ENCODE data around the gene NELFA. TPM values are rescaled to one million over a fixed set of nuclear protein-coding genes. Genes with fewer than 3 reads are reported as not detected.

Gene NELFA
- total and polyA plus RNA-seq, 10 of the 15 experiments (the other 5 are each of a cell fraction or from before 2014, with no cell fraction given) = 0.39 to 38.6 (median 16.7) TPM

DNA sequence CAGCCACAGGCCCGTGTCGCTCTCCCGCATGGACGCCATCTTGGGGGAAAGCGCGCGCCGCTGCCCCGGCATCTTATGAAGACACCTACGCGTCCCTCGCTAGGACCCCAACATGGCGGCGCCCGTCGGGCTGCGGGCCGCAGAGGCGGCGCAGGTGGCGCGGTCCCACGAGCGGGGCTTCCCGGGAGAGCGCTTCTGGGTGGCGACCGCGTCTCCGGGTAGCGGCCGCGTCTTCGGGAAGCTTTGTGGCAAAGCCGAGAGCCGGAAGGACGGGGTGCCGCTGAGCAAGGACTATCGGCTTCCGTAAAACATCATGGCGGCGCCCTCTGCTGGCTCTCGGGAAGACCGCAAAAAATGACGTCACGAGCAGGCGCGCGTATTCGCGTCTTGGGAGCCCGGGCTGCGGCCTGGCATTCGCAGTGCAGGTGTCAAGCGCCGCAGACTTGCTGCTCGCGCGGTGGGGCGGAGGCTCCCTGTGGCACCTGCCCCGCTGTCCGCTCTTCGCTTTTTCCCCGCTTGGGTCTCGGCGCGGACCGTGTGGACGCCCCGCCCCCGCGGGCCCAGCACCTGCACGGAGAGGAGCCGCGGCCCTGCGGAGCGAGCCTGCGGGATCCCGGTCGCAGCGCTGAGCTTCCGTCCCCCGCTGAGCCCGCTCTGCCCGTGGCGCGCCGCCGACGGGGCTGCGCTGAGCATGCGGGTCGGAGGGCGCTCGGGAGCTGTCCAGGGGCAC lies at the start of gene NELFA (continued):
- peak; percentile 47; the same call in 1 of the 2 replicates for TF ChIP-seq CBX5 (IDR thresholded peaks at IDR 0.05; ENCODE audit: low read depth)
- peak; percentile 57 to 87; a peak in 3 of 4 replicates for TF ChIP-seq BHLHE40 (IDR thresholded peaks at IDR 0.05; ENCODE audit: borderline replicate concordance in 1 of 2, low read depth in 2 of 2, low read length in 1 of 2)
- peak; percentile 99 for TF ChIP-seq IKZF1 (conservative IDR thresholded peaks at IDR 0.05)
- TF ChIP-seq SREBF1 (IDR thresholded peaks at IDR 0.05; ENCODE audit: low read length) = 0 out of 2 replicates have a peak, but pooled peaks have one; percentile 22
- no peak for TF ChIP-seq GABPA (IDR thresholded peaks at IDR 0.05; ENCODE audit: low read depth)
- TF ChIP-seq ETV6 (conservative IDR thresholded peaks at IDR 0.05 in 1 of 2, IDR thresholded peaks at IDR 0.05 in 1 of 2; ENCODE audit: borderline replicate concordance in 1 of 2, low read depth in 1 of 2) = no peak
- no peak for TF ChIP-seq HDAC6 (IDR thresholded peaks at IDR 0.05; ENCODE audit: unreplicated experiment)
- TF ChIP-seq NBN (IDR thresholded peaks at IDR 0.05) = peak; percentile 99
- TF ChIP-seq, protein P1, sequence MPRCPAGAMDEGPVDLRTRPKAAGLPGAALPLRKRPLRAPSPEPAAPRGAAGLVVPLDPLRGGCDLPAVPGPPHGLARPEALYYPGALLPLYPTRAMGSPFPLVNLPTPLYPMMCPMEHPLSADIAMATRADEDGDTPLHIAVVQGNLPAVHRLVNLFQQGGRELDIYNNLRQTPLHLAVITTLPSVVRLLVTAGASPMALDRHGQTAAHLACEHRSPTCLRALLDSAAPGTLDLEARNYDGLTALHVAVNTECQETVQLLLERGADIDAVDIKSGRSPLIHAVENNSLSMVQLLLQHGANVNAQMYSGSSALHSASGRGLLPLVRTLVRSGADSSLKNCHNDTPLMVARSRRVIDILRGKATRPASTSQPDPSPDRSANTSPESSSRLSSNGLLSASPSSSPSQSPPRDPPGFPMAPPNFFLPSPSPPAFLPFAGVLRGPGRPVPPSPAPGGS (IDR thresholded peaks at IDR 0.05; ENCODE audit: borderline replicate concordance, insufficient read depth, low read depth, low read length, poor library complexity, severe bottlenecking) = no peak
- TF ChIP-seq MXI1 (IDR thresholded peaks at IDR 0.05; ENCODE audit: low read depth, low read length) = peak; percentile 42
- no peak for TF ChIP-seq NFXL1 (IDR thresholded peaks at IDR 0.05; ENCODE audit: borderline replicate concordance)
- no peak for TF ChIP-seq KLF5 (IDR thresholded peaks at IDR 0.05; ENCODE audit: partially characterized antibody)
- peak; percentile 79 for TF ChIP-seq SMARCA5 (IDR thresholded peaks at IDR 0.05)
- TF ChIP-seq ZNF24 (IDR thresholded peaks at IDR 0.05) = 0 out of 2 replicates have a peak, but pooled peaks have one; percentile 22
- TF ChIP-seq, protein P2, sequence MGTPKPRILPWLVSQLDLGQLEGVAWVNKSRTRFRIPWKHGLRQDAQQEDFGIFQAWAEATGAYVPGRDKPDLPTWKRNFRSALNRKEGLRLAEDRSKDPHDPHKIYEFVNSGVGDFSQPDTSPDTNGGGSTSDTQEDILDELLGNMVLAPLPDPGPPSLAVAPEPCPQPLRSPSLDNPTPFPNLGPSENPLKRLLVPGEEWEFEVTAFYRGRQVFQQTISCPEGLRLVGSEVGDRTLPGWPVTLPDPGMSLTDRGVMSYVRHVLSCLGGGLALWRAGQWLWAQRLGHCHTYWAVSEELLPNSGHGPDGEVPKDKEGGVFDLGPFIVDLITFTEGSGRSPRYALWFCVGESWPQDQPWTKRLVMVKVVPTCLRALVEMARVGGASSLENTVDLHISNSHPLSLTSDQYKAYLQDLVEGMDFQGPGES (IDR thresholded peaks at IDR 0.05) = no peak
- TF ChIP-seq SIN3A (IDR thresholded peaks at IDR 0.05; ENCODE audit: low read depth, low read length) = peak; percentile 63
- TF ChIP-seq NFIC (IDR thresholded peaks at IDR 0.05; ENCODE audit: low read depth, low read length) = no peak
- 0 out of 3 replicates have a peak, but pooled peaks have one; percentile 6 for TF ChIP-seq POU2F2 (IDR thresholded peaks at IDR 0.05; ENCODE audit: borderline replicate concordance, low read depth, low read length)
- no peak for TF ChIP-seq YBX1 (IDR thresholded peaks at IDR 0.05)
- TF ChIP-seq EZH2 (IDR thresholded peaks at IDR 0.05; ENCODE audit: borderline replicate concordance, control insufficient read depth, low read depth, low read length) = no peak
- TF ChIP-seq RBBP5 (conservative IDR thresholded peaks at IDR 0.05) = no peak
- no peak for TF ChIP-seq HDAC2 (IDR thresholded peaks at IDR 0.05)
- peak; percentile 60; the same call in 1 of the 2 replicates for TF ChIP-seq CHD1 (IDR thresholded peaks at IDR 0.05; ENCODE audit: low read depth, low read length)
- no peak for TF ChIP-seq NR2C2 (IDR thresholded peaks at IDR 0.05; ENCODE audit: borderline replicate concordance, control insufficient read depth, insufficient read length, low read depth)
- TF ChIP-seq CHD2 (IDR thresholded peaks at IDR 0.05; ENCODE audit: borderline replicate concordance, low read depth, low read length) = peak; percentile 64; the same call in 1 of the 2 replicates
- no peak for TF ChIP-seq FOS (IDR thresholded peaks at IDR 0.05; ENCODE audit: borderline replicate concordance, extremely low read depth, insufficient read length)
- TF ChIP-seq, protein P3, sequence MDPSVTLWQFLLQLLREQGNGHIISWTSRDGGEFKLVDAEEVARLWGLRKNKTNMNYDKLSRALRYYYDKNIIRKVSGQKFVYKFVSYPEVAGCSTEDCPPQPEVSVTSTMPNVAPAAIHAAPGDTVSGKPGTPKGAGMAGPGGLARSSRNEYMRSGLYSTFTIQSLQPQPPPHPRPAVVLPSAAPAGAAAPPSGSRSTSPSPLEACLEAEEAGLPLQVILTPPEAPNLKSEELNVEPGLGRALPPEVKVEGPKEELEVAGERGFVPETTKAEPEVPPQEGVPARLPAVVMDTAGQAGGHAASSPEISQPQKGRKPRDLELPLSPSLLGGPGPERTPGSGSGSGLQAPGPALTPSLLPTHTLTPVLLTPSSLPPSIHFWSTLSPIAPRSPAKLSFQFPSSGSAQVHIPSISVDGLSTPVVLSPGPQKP (IDR thresholded peaks at IDR 0.05; ENCODE audit: low read depth, low read length) = no peak
- peak; percentile 15 for TF ChIP-seq SP1 (IDR thresholded peaks at IDR 0.05; ENCODE audit: low read depth, low read length)
- no peak for TF ChIP-seq SREBF2 (IDR thresholded peaks at IDR 0.05; ENCODE audit: low read length)
- TF ChIP-seq RUNX3 (IDR thresholded peaks at IDR 0.05; ENCODE audit: low read length) = peak; percentile 94

Data from GM12878 (cell line).